Erythroblast (primary cell): ENCODE results near the gene CALML5.

Experiments
- GATA1 ChIP-seq: IDR thresholded peaks from 2 replicates; pipeline ENCODE4 v1.6.1; 2011; ENCODE audit warnings: low read depth, mild to moderate bottlenecking, control low read depth, low read length, moderate library complexity
- POLR2A ChIP-seq: IDR thresholded peaks from 2 replicates; pipeline ENCODE4 v1.6.1; 2011; ENCODE audit warnings: mild to moderate bottlenecking, low read length

GRCh38 chr10:5519054-5519453 is 19.7 kb upstream of the CALML5 start:
- TF ChIP-seq POLR2A (no peak), GATA1 (no peak)
